GM12875 (cell line): ENCODE data around the gene TACO1.

Experiments
- H3K4me3 ChIP-seq: one replicate; pipeline ENCODE4 v1.5.1; 2011; ENCODE audit warnings: low read depth, low read length, control low read depth
- CTCF ChIP-seq: IDR thresholded peaks from 2 replicates; pipeline ENCODE4 v1.5.1; 2011; ENCODE audit warnings: low read depth, mild to moderate bottlenecking, control low read depth, inconsistent platforms, low read length, moderate library complexity, borderline replicate concordance; ENCODE audit not compliant: insufficient read depth

TACO1 gene

GRCh38 chr17:63646488-63646806 is 45.8 kb downstream of the TACO1 start:
- no peak overlapping the region for H3K4me3 ChIP-seq
- no peak for TF ChIP-seq CTCF

- TF ChIP-seq CTCF: no peak
- no peak overlapping the region for H3K4me3 ChIP-seq
These were observed 46.5 kb downstream of the TACO1 start for GRCh38 chr17:63647065-63647725.

- H3K4me3 ChIP-seq: no peak overlapping the region
- TF ChIP-seq CTCF: no peak
These were observed 47.2 kb downstream of the TACO1 start for GRCh38 chr17:63647936-63648335.

GRCh38 chr17:63649813-63650212 is 49.1 kb downstream of the TACO1 start:
- H3K4me3 ChIP-seq: no peak overlapping the region
- no peak for TF ChIP-seq CTCF

- TF ChIP-seq CTCF: no peak
- H3K4me3 ChIP-seq: no peak overlapping the region
These were observed 51.4 kb downstream of the TACO1 start for GRCh38 chr17:63652106-63652505.

- no peak overlapping the region for H3K4me3 ChIP-seq
- no peak for TF ChIP-seq CTCF
These were observed 52.4 kb downstream of the TACO1 start for GRCh38 chr17:63653050-63653449.

GRCh38 chr17:63657786-63658185 is 57.1 kb downstream of the TACO1 start:
- TF ChIP-seq CTCF: no peak

More at GRCh38 chr17:63657786-63658185, 57.1 kb downstream of the TACO1 start:
- H3K4me3 ChIP-seq: no peak overlapping the region
